Peyer's patch (tissue), 4 donors: ENCODE results near the gene RSPH1.

Experiments used
- POLR2A ChIP-seq, 2 donors: fragments of 450-650 bp; IDR thresholded peaks; one replicate each; pipeline ENCODE4 v1.5.1; 2017; ENCODE audit warnings: antibody characterized with exemption in 2 of 2, mild to moderate bottlenecking in 2 of 2, moderate library complexity in 2 of 2
- TF ChIP-seq, protein P1 (sequence below), 6 experiments: fragments of 450-650 bp in 4 of 6; fragments of 200-600 bp in 2 of 6; sonication (generic) in 1 of 6; IDR thresholded peaks; one replicate each; pipeline ENCODE4 v1.5.1; 2017 to 2019; ENCODE audit warnings: antibody characterized with exemption in 6 of 6, mild to moderate bottlenecking in 3 of 6, moderate library complexity in 1 of 6

DNA sequence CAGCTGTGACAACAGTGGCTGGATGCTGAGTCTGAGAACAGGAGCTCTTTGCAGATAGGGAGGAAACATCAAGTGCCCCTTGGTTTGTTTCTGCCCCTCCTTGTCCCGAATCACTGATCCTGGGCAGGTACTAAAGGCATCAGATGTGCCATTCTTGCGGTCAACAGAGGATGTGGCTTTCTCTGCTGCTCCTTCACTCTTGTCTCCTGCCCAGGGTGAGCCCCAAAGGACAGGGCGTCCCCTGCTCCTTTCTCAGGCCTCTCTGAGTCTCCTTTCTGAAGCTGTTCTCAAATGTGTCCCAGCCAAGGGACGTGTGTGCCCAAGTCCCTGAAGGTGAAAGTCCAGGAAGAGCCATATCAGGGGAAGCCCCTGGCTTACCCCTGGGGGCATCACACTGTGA is 49.3 kb upstream of the RSPH1 start:
- TF ChIP-seq, protein P1, sequence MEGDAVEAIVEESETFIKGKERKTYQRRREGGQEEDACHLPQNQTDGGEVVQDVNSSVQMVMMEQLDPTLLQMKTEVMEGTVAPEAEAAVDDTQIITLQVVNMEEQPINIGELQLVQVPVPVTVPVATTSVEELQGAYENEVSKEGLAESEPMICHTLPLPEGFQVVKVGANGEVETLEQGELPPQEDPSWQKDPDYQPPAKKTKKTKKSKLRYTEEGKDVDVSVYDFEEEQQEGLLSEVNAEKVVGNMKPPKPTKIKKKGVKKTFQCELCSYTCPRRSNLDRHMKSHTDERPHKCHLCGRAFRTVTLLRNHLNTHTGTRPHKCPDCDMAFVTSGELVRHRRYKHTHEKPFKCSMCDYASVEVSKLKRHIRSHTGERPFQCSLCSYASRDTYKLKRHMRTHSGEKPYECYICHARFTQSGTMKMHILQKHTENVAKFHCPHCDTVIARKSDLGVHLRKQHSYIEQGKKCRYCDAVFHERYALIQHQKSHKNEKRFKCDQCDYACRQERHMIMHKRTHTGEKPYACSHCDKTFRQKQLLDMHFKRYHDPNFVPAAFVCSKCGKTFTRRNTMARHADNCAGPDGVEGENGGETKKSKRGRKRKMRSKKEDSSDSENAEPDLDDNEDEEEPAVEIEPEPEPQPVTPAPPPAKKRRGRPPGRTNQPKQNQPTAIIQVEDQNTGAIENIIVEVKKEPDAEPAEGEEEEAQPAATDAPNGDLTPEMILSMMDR (IDR thresholded peaks at IDR 0.05), result no peak
- no peak for TF ChIP-seq POLR2A (IDR thresholded peaks at IDR 0.05)
